Retinal pigment epithelial cell (primary cell): Measurements from ENCODE around the gene TSHZ1.

ENCODE experiments used
- DNase-seq: peaks from one replicate; pipeline ENCODE4 v3.0.0-alpha.2; 2010; ENCODE audit warnings: low read depth
- H3K4me3 ChIP-seq: 2 replicates; pipeline ENCODE4 v1.5.1; 2011; ENCODE audit warnings: mild to moderate bottlenecking, low read length, control low read depth, moderate library complexity
- CTCF ChIP-seq: conservative IDR thresholded peaks from 2 replicates; pipeline ENCODE4 v1.5.1; 2011; ENCODE audit warnings: low read depth, low read length, control low read depth, inconsistent platforms

Gene TSHZ1

GRCh38 chr18:75213611-75214331 lies 3.2 kb downstream of the TSHZ1 start:
- no peak for DNase-seq
- no peak overlapping the region for H3K4me3 ChIP-seq
- no peak for TF ChIP-seq CTCF

- no peak overlapping the region for H3K4me3 ChIP-seq
- no peak for TF ChIP-seq CTCF
- no peak for DNase-seq
Measured at GRCh38 chr18:75214332-75214690, 3.7 kb downstream of the TSHZ1 start.

- no peak overlapping the region for H3K4me3 ChIP-seq
- TF ChIP-seq CTCF: no peak
- DNase-seq: no peak
Measured at GRCh38 chr18:75214766-75215510, 4.3 kb downstream of the TSHZ1 start.

- no peak for TF ChIP-seq CTCF
- H3K4me3 ChIP-seq: no peak overlapping the region
- no peak for DNase-seq
Measured at GRCh38 chr18:75215663-75216062, 5.1 kb downstream of the TSHZ1 start.

- no peak overlapping the region for H3K4me3 ChIP-seq
- DNase-seq: no peak
- TF ChIP-seq CTCF: no peak
Measured at GRCh38 chr18:75216212-75216910, 5.8 kb downstream of the TSHZ1 start.

- no peak overlapping the region for H3K4me3 ChIP-seq
- no peak for DNase-seq
- TF ChIP-seq CTCF: no peak
Measured at GRCh38 chr18:75216911-75217689, 6.5 kb downstream of the TSHZ1 start.
